B cell (primary cell): ENCODE measurements around the gene CAMK2B. TPM values are rescaled to one million over a fixed set of nuclear protein-coding genes. Genes with fewer than 3 reads are reported as not detected.

Experiments used
- ATAC-seq: fragments of 200-7000 bp; cut with Tn5 transposase; one replicate; pipeline ENCODE4 v1.10.0; 2021; ENCODE audit warnings: low read depth, mild to moderate bottlenecking, moderate number of reproducible peaks, moderate library complexity
- CTCF ChIA-PET: fragments of 350-600 bp; sonication (Branson Sonifier 250); formaldehyde crosslinking; loops from one replicate; lab custom pipeline; 2021; ENCODE audit warnings: antibody characterized with exemption, inconsistent platforms; lab: Charles Lee
- POLR2A ChIA-PET: fragments of 350-600 bp; sonication (Branson Sonifier 250); formaldehyde crosslinking; loops from one replicate; lab custom pipeline; 2021; ENCODE audit warnings: antibody characterized with exemption; lab: Charles Lee
- DNase-seq: peaks from one replicate; pipeline ENCODE4 v3.0.0; 2013
- H2AFZ ChIP-seq: 2 replicates; pipeline ENCODE4 v1.6.1; 2012; ENCODE audit warnings: mild to moderate bottlenecking, low read depth, low read length; ENCODE audit not compliant: insufficient read depth, poor library complexity, severe bottlenecking
- H3K27ac ChIP-seq, 2 donors: 1 replicate in 1 of 2; 2 replicates in 1 of 2; pipeline ENCODE4 v1.5.1; 2012 to 2013; ENCODE audit warnings: low read length in 2 of 2, mild to moderate bottlenecking in 2 of 2, moderate library complexity in 1 of 2
- H3K27me3 ChIP-seq, 4 experiments: fragments of 200-600 bp in 1 of 4; sonication (generic) in 1 of 4; replicated peaks in 1 of 4; 1 replicate in 2 of 4; 2 replicates in 2 of 4; pipeline versions ENCODE4 v1.6.1 to v1.7.0; 2013 to 2016; ENCODE audit warnings: low read length in 3 of 4, mild to moderate bottlenecking in 2 of 4, mixed read lengths in 1 of 4, moderate library complexity in 1 of 4; ENCODE audit not compliant: insufficient read depth in 4 of 4, control insufficient read depth in 3 of 4; ENCODE audit errors: control extremely low read depth in 1 of 4
- H3K36me3 ChIP-seq, 2 experiments: replicated peaks in 1 of 2; 1 replicate in 1 of 2; 2 replicates in 1 of 2; pipeline versions ENCODE4 v1.6.1 to v1.7.1; 2013; ENCODE audit warnings: low read length in 1 of 2; ENCODE audit not compliant: insufficient read depth in 2 of 2, control insufficient read depth in 1 of 2; ENCODE audit errors: control extremely low read depth in 1 of 2, extremely low read depth in 1 of 2
- H3K4me1 ChIP-seq, 2 donors: fragments of 200-600 bp in 1 of 2; sonication (generic) in 1 of 2; 1 replicate in 1 of 2; 2 replicates in 1 of 2; pipeline versions ENCODE4 v1.5.1 to v1.6.1; 2013 to 2017; ENCODE audit warnings: low read length in 2 of 2; ENCODE audit not compliant: control insufficient read depth in 2 of 2, insufficient read depth in 2 of 2
- H3K4me2 ChIP-seq: replicated peaks from 2 replicates; pipeline ENCODE3; 2012; ENCODE audit warnings: mild to moderate bottlenecking, low read depth, low read length; ENCODE audit not compliant: poor library complexity, severe bottlenecking
- H3K4me3 ChIP-seq, 5 experiments: fragments of 200-600 bp in 1 of 5; sonication (generic) in 1 of 5; 1 replicate in 3 of 5; 2 replicates in 2 of 5; pipeline versions ENCODE4 v1.5.1 to v1.7.0; 2011 to 2016; ENCODE audit warnings: low read length in 4 of 5, mild to moderate bottlenecking in 4 of 5, low read depth in 2 of 5, control low read depth in 1 of 5, moderate library complexity in 1 of 5; ENCODE audit not compliant: insufficient read depth in 1 of 5; ENCODE audit errors: control extremely low read depth in 1 of 5, extremely low read depth in 1 of 5
- H3K79me2 ChIP-seq: fragments of 200-600 bp; sonication (generic); one replicate; pipeline ENCODE4 v1.6.0; 2016; ENCODE audit warnings: low read length; ENCODE audit not compliant: control insufficient read depth, insufficient read depth
- H3K9ac ChIP-seq: fragments of 200-600 bp; sonication (generic); 2 replicates; pipeline ENCODE4 v1.6.1; 2017; ENCODE audit warnings: mild to moderate bottlenecking, low read length, moderate library complexity
- H3K9me3 ChIP-seq, 3 donors: one replicate each; pipeline versions ENCODE4 v1.6.1 to v1.7.1; 2013; ENCODE audit warnings: low read length in 2 of 3; ENCODE audit not compliant: control insufficient read depth in 2 of 3, insufficient read depth in 1 of 3; ENCODE audit errors: control extremely low read depth in 1 of 3
- H4K20me1 ChIP-seq: 2 replicates; pipeline ENCODE4 v1.6.0; 2012; ENCODE audit warnings: mild to moderate bottlenecking, low read length; ENCODE audit not compliant: insufficient read depth, control insufficient read depth, poor library complexity, severe bottlenecking
- H3K27ac Mint-ChIP-seq: one replicate; pipeline ENCODE4 v1.8.0; 2021; ENCODE audit warnings: mixed read lengths
- H3K27me3 Mint-ChIP-seq: one replicate; pipeline ENCODE4 v1.8.0; 2021; ENCODE audit warnings: mixed read lengths
- H3K4me1 Mint-ChIP-seq: one replicate; pipeline ENCODE4 v1.8.0; 2021; ENCODE audit warnings: mixed read lengths
- H3K4me3 Mint-ChIP-seq: one replicate; pipeline ENCODE4 v1.8.0; 2021; ENCODE audit warnings: mixed read lengths
- H3K9me3 Mint-ChIP-seq: one replicate; pipeline ENCODE4 v1.8.0; 2022; ENCODE audit warnings: mixed read lengths; ENCODE audit not compliant: insufficient read depth
- CTCF ChIP-seq: fragments of 200-600 bp; IDR thresholded peaks from one replicate; pipeline ENCODE4 v1.8.0; 2022; ENCODE audit warnings: antibody characterized with exemption, mild to moderate bottlenecking
- EZH2 ChIP-seq: IDR thresholded peaks from 2 replicates; pipeline ENCODE4 v1.6.1; 2012; ENCODE audit warnings: borderline replicate concordance, low read depth, mild to moderate bottlenecking, moderate library complexity, low read length; ENCODE audit not compliant: insufficient read depth, poor library complexity, severe bottlenecking
- WGBS: methylation state at CpG from one replicate; pipeline ENCODE4 v1.1.5; 2013; ENCODE audit warnings: missing lambda C conversion rate; ENCODE audit not compliant: insufficient coverage; 5-methylcytosine and 5-hydroxymethylcytosine counted together
- intact Hi-C: fragments of 100-400 bp; cut with micrococcal nuclease; formaldehyde crosslinking; loops from one replicate; pipeline ENCODE4 v1.10.0; 2022
- polyA plus RNA-seq: library from polyadenylated mRNA; depleted of rRNA; stranded (reverse); fragments of >200 nt; gene quantifications from 2 replicates; pipeline ENCODE4 v1.2.3, GENCODE V29; 2012
- total RNA-seq, 2 donors: library from RNA; stranded (reverse); fragments of 120-200 nt in 1 of 2; gene quantifications; 1 replicate in 1 of 2; 2 replicates in 1 of 2; pipeline versions ENCODE4 v1.2.3 to v1.2.4, GENCODE V29; 2013 to 2022

CAMK2B gene
- total and polyA plus RNA-seq, 2 donors (not counting 1 experiment from before 2014, with no cell fraction given), result 0.42 TPM; not detected in 1

GRCh38 chr7:44333911-44334733 lies 8.7 kb upstream of the CAMK2B start:
- no peak for DNase-seq
- intact Hi-C loops, result no loop called here
- ChIA-PET POLR2A (no interaction called here), CTCF (no interaction called here)
- no peaks in the 10 kb centered on the region for H3K79me2 ChIP-seq
- H3K36me3 ChIP-seq, result no peaks in the 10 kb centered on the region
- H2AFZ ChIP-seq, result no peak overlapping the region
- H3K27ac ChIP-seq, result no peak overlapping the region
- peaks cover 0 to 4% (median 0%) of the 10 kb centered on the region in 4 experiments for H3K27me3 ChIP-seq
- no peaks in the 10 kb centered on the region for H4K20me1 ChIP-seq
- no peak overlapping the region for H3K4me3 ChIP-seq
- no peak overlapping the region for H3K4me2 ChIP-seq
- TF ChIP-seq CTCF (no peak), EZH2 (no peak)
- H3K9me3 ChIP-seq, result peaks cover 2 to 18% (median 14%) of the 10 kb centered on the region in 3 donors
- ATAC-seq, result no peak
- no peak overlapping the region for H3K27ac Mint-ChIP-seq
- peaks cover 3% of the 10 kb centered on the region for H3K27me3 Mint-ChIP-seq
- H3K9ac ChIP-seq, result no peak overlapping the region
- H3K9me3 Mint-ChIP-seq, result peaks cover 17% of the 10 kb centered on the region
- H3K4me1 ChIP-seq, result peaks cover 6 to 9% of the 10 kb centered on the region in 2 donors
- no peak overlapping the region for H3K4me3 Mint-ChIP-seq
- WGBS, result 86% methylated on average over 15 of the region's 19 CpGs
- H3K4me1 Mint-ChIP-seq, result peaks cover 19% of the 10 kb centered on the region

- TF ChIP-seq CTCF (no peak), EZH2 (no peak)
- no peak overlapping the region for H3K4me2 ChIP-seq
- H3K9me3 ChIP-seq, result peaks cover 0 to 18% (median 3%) of the 10 kb centered on the region in 3 donors
- no peak overlapping the region for H3K9ac ChIP-seq
- H3K27ac ChIP-seq, result no peak overlapping the region
- ChIA-PET POLR2A (no interaction called here), CTCF (no interaction called here)
- ATAC-seq (no peak), DNase-seq (no peak)
- Mint-ChIP-seq H3K27ac (no peak overlapping the region), H3K4me3 (no peak overlapping the region), H3K27me3 (peaks cover 6% of the 10 kb centered on the region), H3K9me3 (peaks cover 10% of the 10 kb centered on the region), H3K4me1 (peaks cover 4% of the 10 kb centered on the region)
- no peaks in the 10 kb centered on the region for H4K20me1 ChIP-seq
- no peak overlapping the region for H3K4me3 ChIP-seq
- no peaks in the 10 kb centered on the region for H3K36me3 ChIP-seq
- WGBS, result 94% methylated on average over 2 of the region's 5 CpGs
- H2AFZ ChIP-seq, result no peak overlapping the region
- H3K79me2 ChIP-seq, result no peaks in the 10 kb centered on the region
- H3K4me1 ChIP-seq, result no peaks in the 10 kb centered on the region
- intact Hi-C loops, result no loop called here
- H3K27me3 ChIP-seq, result peaks cover 0 to 15% (median 2%) of the 10 kb centered on the region in 4 experiments
Measured at GRCh38 chr7:44331682-44332081, 6.3 kb upstream of the CAMK2B start.
